T-helper 2 cell treated with Interferon-gamma antibody and Interleukin-4, amounts not matched to agents 5 μg/mL and 100 μg/mL, for 36 hours (primary cell): ENCODE data around the gene C10orf143.

Experiments
- DNase-seq: peaks from one replicate; pipeline ENCODE4 v3.0.0; 2021; ENCODE audit warnings: low spot score
- H3K27ac Mint-ChIP-seq: one replicate; pipeline ENCODE4 v1.8.0; 2021; ENCODE audit warnings: mild to moderate bottlenecking, mixed read lengths
- H3K27me3 Mint-ChIP-seq: one replicate; pipeline ENCODE4 v1.8.0; 2021; ENCODE audit warnings: low read depth, mixed read lengths
- H3K36me3 Mint-ChIP-seq: one replicate; pipeline ENCODE4 v1.8.0; 2021; ENCODE audit warnings: low read depth, mixed read lengths
- H3K4me1 Mint-ChIP-seq: one replicate; pipeline ENCODE4 v1.8.0; 2021; ENCODE audit warnings: low read depth, mixed read lengths
- H3K4me3 Mint-ChIP-seq: one replicate; pipeline ENCODE4 v1.8.0; 2022; ENCODE audit warnings: mild to moderate bottlenecking, moderate library complexity, mixed read lengths
- H3K9me3 Mint-ChIP-seq: one replicate; pipeline ENCODE4 v1.8.0; 2021; ENCODE audit warnings: mixed read lengths

C10orf143 gene

DNA sequence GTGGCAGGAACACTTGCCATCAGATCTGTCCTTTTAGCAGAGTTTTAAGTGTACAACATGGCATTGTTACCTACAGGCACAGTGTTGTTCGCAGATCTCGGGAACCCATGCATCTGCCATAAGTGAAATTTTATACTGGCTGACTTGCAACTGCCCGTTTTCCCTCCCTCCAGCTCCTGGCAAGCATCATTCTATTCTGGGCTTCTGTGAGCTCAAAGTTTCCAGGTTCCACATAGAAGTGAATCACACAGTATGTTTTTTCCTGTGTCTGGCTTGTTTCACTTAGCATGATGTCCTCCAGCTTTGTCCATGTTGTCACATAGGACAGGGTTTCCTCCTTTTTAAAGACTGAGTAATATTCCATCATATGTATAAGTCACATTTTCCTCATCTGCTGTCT is 56.6 kb downstream of the C10orf143 start:
- no peak for DNase-seq
- H3K4me3 Mint-ChIP-seq, result no peak overlapping the region
- H3K36me3 Mint-ChIP-seq, result no peaks in the 10 kb centered on the region
- H3K9me3 Mint-ChIP-seq, result peaks cover 4% of the 10 kb centered on the region
- H3K4me1 Mint-ChIP-seq, result no peaks in the 10 kb centered on the region
- no peaks in the 10 kb centered on the region for H3K27me3 Mint-ChIP-seq
- no peak overlapping the region for H3K27ac Mint-ChIP-seq

DNA sequence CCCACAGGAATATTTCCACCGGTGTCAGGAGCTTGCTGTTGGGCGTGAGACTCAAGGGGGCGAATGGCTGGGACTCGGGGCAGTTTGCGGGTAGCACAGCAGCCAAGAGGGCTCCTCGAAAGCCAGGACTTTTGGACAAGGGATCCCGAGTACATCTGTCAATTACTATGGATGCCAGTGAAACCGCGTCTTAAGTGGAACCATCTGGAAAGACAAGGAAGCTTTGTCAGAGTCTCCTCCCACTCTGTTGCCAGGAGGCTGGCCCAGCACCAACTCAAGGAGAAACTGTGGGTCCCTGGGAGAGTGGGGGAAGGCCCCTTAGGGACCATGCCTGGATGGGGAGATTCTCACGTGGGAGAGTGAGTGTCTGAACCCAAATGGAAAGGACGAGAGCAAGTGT is 57.1 kb downstream of the C10orf143 start:
- Mint-ChIP-seq H3K27me3 (no peaks in the 10 kb centered on the region), H3K36me3 (no peaks in the 10 kb centered on the region), H3K9me3 (peaks cover 4% of the 10 kb centered on the region), H3K4me3 (no peak overlapping the region), H3K27ac (no peak overlapping the region), H3K4me1 (no peaks in the 10 kb centered on the region)
- no peak for DNase-seq

DNA sequence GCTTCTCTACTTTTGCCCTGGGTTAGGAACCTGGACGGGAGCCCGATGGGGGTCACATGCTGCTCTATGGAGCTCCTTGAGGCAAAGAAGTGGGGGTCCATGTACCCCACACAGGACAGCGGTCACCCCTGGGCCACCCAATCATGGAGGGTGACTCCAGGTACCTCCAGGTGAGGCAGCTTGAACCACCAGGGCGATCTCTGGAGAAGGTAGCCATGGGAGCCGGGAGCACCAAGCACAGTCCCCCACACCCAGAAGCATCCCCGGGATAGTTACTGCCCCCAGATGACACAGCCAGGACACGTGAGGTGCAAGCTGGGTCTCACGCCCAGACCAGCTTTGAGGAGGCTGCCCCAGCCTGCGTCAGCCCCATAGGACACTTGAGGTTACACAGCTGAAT is 58.4 kb downstream of the C10orf143 start:
- Mint-ChIP-seq H3K4me3 (no peak overlapping the region), H3K4me1 (no peaks in the 10 kb centered on the region), H3K27me3 (no peaks in the 10 kb centered on the region), H3K27ac (no peak overlapping the region), H3K36me3 (no peaks in the 10 kb centered on the region), H3K9me3 (peaks cover 4% of the 10 kb centered on the region)
- DNase-seq, result no peak

DNA sequence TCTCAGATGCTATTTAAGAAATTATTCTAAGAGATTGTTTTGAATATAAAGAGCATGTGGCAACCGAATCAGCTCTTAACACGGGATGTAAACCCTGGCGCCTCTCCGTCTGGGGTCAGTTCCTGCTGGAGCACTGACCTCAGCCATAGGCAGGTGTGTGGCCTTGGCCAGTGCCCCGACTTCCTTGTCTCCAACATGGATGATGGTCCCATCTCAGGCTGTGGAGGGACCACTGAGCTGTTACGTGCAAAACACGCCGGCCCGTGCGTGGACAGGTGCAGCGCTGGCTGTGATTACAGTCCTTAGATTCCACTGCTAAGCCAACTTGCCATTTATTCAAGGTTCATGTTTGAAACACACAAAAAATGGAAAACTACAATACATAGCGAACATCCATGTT is 59.9 kb downstream of the C10orf143 start:
- no peaks in the 10 kb centered on the region for H3K27me3 Mint-ChIP-seq
- H3K27ac Mint-ChIP-seq, result no peak overlapping the region
- H3K9me3 Mint-ChIP-seq, result peaks cover 4% of the 10 kb centered on the region
- no peaks in the 10 kb centered on the region for H3K36me3 Mint-ChIP-seq
- no peak overlapping the region for H3K4me3 Mint-ChIP-seq
- no peak for DNase-seq
- H3K4me1 Mint-ChIP-seq, result no peaks in the 10 kb centered on the region

DNA sequence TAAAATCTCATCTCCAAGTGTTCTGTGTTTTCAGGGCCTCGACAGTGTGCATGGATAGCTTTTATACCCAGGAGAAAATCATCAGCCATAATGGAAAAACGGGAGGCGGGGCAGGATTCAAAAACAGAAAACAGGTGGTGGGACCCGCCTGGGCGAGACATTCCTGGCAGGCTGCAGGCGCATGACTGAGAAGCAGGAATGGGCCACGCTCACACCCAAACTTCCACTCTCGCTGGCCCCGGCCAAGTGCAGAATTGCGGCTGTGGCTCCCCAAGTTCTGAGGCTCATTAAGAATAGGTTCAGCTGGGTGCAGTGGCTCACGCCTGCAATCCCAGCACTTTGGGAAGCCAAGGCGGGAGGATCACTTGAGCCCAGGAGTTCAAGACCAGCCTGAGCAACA is 60.6 kb downstream of the C10orf143 start:
- Mint-ChIP-seq H3K27me3 (no peaks in the 10 kb centered on the region), H3K4me1 (no peaks in the 10 kb centered on the region), H3K9me3 (peaks cover 3% of the 10 kb centered on the region), H3K27ac (no peak overlapping the region), H3K4me3 (no peak overlapping the region), H3K36me3 (no peaks in the 10 kb centered on the region)
- DNase-seq, result no peak

DNA sequence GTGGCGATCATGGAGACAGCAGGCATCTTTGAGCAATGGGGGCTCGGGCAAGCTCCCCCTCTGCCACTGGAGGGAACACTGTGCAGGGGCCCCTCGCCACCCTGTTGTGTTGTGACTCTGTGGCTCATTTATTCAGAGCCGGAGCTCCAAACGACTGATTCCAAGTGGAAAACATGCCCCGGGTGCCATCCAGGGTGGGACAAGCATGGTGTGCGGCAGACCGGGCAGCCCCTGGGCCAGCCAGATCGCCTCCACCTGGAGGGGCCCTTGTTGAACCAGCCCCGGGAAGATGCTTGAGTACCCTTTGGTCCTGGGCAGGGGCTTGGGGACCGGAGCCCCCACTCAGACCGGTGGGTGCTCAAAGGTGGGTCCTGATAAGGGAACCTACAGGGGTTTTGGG is 61.4 kb downstream of the C10orf143 start:
- H3K9me3 Mint-ChIP-seq, result no peaks in the 10 kb centered on the region
- no peak overlapping the region for H3K4me3 Mint-ChIP-seq
- no peak for DNase-seq
- H3K4me1 Mint-ChIP-seq, result no peaks in the 10 kb centered on the region
- H3K36me3 Mint-ChIP-seq, result no peaks in the 10 kb centered on the region
- no peak overlapping the region for H3K27ac Mint-ChIP-seq
- H3K27me3 Mint-ChIP-seq, result no peaks in the 10 kb centered on the region

DNA sequence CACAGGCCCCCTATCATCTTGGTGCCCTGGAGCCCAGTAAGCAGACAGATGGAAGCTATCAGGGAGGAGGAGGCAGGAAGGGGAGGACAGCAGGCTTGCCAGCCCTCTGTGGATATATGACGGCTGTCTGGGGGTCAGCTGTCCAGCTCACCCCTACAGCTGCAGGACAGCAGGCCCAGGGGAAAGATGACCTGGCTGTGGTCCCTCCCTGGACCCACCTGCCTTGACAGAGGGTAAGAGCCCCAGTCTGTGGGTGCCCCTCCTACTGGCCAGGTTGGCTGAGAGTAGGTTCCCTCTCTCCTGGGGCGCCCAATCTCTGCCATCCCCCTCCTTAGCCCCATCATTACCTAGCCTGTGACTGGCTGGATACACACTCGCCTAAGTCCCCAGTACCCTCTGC is 62.5 kb downstream of the C10orf143 start:
- H3K36me3 Mint-ChIP-seq, result no peaks in the 10 kb centered on the region
- H3K4me1 Mint-ChIP-seq, result no peaks in the 10 kb centered on the region
- H3K27ac Mint-ChIP-seq, result no peak overlapping the region
- H3K27me3 Mint-ChIP-seq, result no peaks in the 10 kb centered on the region
- no peak for DNase-seq
- no peaks in the 10 kb centered on the region for H3K9me3 Mint-ChIP-seq
- no peak overlapping the region for H3K4me3 Mint-ChIP-seq

DNA sequence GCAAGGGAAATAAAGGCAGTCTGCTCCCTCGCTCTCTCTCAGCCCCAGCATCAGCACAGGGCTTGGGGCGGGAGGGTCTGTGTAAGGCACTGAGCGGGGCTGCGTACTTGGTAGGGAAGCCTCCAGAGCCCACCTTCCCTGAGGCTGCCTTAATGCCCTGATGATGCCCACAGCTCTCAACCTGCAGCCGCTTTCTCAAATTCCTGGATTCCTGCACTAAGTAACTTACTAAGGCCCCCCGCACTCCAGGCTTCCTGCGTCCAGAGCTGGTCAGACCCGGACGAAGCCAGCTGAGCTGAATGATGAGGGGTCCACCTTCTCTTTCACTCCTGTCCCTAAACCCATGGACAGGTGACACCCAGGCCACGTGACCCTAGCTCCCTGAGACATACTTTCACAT is 63.3 kb downstream of the C10orf143 start:
- no peaks in the 10 kb centered on the region for H3K36me3 Mint-ChIP-seq
- no peak overlapping the region for H3K27ac Mint-ChIP-seq
- no peak for DNase-seq
- H3K27me3 Mint-ChIP-seq, result no peaks in the 10 kb centered on the region
- H3K9me3 Mint-ChIP-seq, result no peaks in the 10 kb centered on the region
- H3K4me3 Mint-ChIP-seq, result no peak overlapping the region
- H3K4me1 Mint-ChIP-seq, result no peaks in the 10 kb centered on the region

DNA sequence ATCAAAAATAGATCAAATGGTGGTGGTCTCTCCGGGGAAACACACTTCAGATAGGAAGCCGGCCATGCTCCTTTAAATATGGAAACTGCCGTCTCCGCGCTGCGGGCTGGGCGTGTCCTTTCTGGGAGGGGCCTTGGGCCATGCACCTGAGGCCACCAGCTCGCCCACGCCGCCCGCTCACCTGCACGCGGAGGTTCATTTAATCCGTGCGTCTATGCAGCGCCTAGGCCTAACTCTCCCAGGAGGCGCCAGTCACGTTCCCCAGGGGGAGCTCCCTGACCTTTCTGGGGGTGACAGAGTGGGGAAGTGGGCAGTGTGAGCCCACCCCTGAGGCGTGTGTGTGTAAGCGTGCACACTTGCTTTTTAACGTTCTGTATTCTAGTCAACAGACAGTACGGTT is 64.0 kb downstream of the C10orf143 start:
- H3K9me3 Mint-ChIP-seq, result no peaks in the 10 kb centered on the region
- H3K4me3 Mint-ChIP-seq, result no peak overlapping the region
- no peaks in the 10 kb centered on the region for H3K27me3 Mint-ChIP-seq
- H3K36me3 Mint-ChIP-seq, result no peaks in the 10 kb centered on the region
- no peaks in the 10 kb centered on the region for H3K4me1 Mint-ChIP-seq
- no peak for DNase-seq
- H3K27ac Mint-ChIP-seq, result no peak overlapping the region

DNA sequence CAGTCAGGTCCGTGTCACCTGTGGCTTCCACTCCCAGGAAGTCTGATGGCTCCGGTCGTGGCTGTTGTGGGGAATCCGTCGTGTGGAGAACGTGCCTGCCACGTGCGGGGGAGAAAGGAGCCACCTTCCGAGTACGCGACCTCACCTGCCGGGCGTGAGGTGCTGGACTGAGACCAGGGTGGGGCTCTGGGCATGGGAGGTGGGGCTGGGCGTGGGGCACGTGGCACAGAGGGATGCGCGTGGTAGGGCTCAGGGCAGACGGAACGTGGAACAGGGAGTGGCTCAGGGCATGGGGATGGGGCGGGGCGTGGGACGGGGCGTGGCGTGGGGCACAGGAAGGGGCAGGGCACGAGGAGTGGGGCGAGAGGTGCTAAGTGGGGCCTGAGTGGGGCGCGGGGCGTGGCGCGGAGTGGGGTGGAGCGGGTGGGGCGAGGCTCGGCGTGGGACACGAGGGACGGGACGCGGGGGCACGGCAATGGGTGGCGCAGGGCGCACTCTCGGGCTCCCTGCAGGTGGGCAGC is 64.8 kb downstream of the C10orf143 start:
- Mint-ChIP-seq H3K4me1 (no peaks in the 10 kb centered on the region), H3K36me3 (no peaks in the 10 kb centered on the region), H3K4me3 (no peak overlapping the region), H3K9me3 (no peaks in the 10 kb centered on the region), H3K27me3 (no peaks in the 10 kb centered on the region), H3K27ac (no peak overlapping the region)
- DNase-seq, result no peak

DNA sequence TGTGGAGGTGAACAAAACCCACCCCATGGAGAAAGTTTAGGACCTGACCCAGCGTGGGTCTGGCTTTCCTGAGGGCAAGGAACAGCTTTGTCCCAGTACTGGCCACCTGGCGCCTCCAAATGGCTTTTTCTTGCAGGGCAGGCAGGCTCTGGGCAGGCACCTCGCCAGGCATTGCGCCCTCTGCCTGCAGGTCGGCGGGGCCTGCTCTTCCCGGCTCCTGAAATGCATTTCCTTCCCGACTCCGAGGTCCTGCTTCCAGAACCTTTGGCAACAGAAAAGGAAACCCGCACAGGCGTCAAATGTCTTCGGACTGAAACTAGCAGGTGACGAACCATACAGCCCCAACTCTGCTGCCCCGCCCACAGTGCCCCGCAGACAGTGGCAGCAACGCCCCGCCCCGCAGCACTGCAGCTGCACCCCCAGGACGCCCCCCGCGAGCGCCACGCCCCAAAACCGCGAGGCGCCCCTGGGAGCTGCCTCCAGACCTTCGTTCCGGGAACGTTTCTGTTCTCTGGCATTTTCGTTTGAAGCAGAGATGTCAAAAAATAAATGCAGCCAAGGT is 65.5 kb downstream of the C10orf143 start:
- H3K4me3 Mint-ChIP-seq, result no peak overlapping the region

DNA sequence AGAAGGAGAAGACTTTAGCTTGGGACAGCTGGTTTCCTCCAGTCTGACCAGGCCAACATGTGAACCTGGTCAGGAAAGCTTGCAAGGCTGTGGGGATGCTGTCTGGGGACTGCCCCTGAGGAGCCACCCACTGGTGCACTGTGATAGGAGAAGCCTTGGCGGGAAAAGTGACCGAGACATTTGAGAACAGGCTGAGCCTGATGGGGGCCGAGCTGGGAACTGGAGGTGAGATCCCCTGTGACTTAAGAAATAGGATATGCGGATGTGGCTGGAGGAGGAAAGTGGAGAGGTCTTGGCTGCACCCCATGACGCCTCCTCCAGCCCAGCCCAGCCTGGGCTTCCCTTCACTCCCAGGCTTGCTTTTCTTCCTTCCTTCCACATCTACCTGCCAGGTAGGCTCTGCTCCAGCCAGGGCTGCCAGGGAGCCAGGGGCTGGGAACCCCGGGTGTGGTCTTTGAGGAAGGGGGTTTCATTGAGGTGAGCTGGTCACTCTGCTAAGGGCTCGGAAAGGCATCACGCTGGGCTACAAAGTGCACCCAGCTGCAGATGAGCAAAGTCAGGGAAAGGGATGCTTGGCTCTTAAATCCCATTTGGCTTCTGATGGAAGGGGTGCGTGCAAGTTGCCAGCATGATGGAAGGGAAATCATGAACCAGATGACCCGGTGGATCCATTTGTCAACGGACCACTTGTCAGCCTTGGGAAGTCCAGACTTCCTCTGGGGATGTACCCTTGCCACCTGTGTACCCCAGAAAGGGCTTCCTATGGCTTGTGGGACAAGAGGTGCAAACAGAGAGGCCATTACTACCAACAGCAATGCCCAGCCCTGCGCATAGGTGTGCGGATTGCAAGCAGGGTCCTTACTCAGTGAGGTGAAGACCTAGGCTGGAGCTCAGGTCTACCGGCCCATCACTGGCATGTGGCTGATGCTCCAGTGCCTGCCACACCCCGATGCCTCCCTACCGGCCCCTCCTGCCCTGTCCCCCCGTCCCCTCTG is 66.3 kb downstream of the C10orf143 start:
- Mint-ChIP-seq H3K27me3 (no peaks in the 10 kb centered on the region), H3K9me3 (no peaks in the 10 kb centered on the region), H3K4me1 (no peaks in the 10 kb centered on the region), H3K36me3 (no peaks in the 10 kb centered on the region), H3K4me3 (no peak overlapping the region), H3K27ac (no peak overlapping the region)
- no peak for DNase-seq

More for the DNA sequence above, 65.5 kb downstream of the C10orf143 start:
- H3K36me3 Mint-ChIP-seq, result no peaks in the 10 kb centered on the region
- no peak for DNase-seq
- H3K9me3 Mint-ChIP-seq, result no peaks in the 10 kb centered on the region
- no peak overlapping the region for H3K27ac Mint-ChIP-seq
- no peaks in the 10 kb centered on the region for H3K4me1 Mint-ChIP-seq
- no peaks in the 10 kb centered on the region for H3K27me3 Mint-ChIP-seq

DNA sequence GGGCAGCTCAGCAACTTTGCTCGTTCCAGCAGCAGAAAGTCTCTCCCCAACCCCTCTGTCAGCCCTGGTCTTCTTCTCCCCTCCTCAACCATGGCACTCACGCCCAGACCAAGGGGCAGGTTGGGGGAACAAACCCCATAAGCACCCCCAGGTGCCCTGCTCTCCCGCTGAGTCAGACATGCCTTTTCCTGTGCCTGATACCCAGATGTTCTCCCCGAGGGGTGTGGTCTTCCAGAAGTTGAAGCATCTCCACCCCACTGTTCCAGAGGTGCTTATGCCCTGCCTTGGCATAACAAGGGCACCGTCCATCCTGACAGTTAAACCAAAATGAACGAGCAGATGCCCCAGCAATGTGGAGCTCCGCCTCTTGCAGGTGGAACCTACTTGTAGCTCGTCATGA is 67.1 kb downstream of the C10orf143 start:
- H3K36me3 Mint-ChIP-seq, result no peaks in the 10 kb centered on the region
- no peaks in the 10 kb centered on the region for H3K4me1 Mint-ChIP-seq
- no peak overlapping the region for H3K4me3 Mint-ChIP-seq
- no peak overlapping the region for H3K27ac Mint-ChIP-seq
- no peaks in the 10 kb centered on the region for H3K27me3 Mint-ChIP-seq
- no peak for DNase-seq
- H3K9me3 Mint-ChIP-seq, result no peaks in the 10 kb centered on the region

DNA sequence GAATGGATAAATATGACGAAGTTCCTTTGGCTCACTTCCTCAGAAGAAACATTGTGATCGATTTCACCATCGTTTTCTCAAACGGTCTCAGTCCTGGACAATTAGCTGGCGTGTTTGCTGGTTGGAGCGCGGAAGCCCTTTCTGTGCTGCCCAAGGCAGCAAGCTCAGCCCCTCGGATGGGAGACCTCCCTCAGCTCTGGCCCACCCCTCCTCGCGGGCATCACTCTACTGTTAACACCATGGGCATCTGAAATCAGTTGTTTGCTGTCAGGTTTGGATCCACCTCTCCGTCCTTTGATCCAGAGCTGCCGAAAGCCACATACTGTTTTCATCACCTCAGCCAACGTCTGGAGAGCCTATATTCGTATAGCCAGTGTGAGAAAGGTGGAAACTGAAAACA is 68.2 kb downstream of the C10orf143 start:
- H3K9me3 Mint-ChIP-seq, result no peaks in the 10 kb centered on the region
- H3K4me1 Mint-ChIP-seq, result no peaks in the 10 kb centered on the region
- no peaks in the 10 kb centered on the region for H3K36me3 Mint-ChIP-seq
- H3K27ac Mint-ChIP-seq, result no peak overlapping the region
- H3K27me3 Mint-ChIP-seq, result no peaks in the 10 kb centered on the region
- no peak for DNase-seq
- no peak overlapping the region for H3K4me3 Mint-ChIP-seq
